ENCODE measurements around the gene MCMBP.

DNA sequence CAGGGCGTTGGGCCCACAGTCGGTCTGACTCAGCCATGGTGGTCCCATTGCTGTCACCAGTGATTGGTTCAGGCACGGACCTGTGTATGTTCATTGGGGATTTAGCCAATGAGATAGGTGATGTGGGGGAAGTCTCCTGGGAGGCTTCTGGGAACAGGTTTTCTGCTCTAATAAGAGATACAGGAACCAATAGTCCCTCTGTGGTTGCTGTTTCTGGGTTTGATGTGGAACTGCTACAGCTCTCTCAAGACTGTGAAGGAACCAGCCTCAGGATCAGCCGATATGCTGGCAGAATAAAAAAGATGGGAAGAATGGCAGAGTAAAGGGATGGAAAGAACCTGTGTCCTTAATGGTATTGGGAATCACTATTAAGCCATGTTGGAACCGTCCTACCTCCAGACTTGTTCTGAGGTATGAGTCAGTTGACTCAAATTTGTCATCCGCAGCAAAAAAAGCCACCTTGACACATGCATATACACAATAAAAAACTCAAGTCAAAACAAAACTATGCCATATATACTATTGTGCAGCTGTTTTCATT is 70.6 kb downstream of the MCMBP start:
- no peak for TF ChIP-seq PATZ1 (CRISPR knock-in tag; IDR thresholded peaks at IDR 0.05; ENCODE audit: borderline replicate concordance)
- no peak for TF ChIP-seq ZFP30 (CRISPR knock-in tag; IDR thresholded peaks at IDR 0.05)
